SK-N-DZ (cell line): ENCODE results near the gene JPT2.
"Not testable (repeated sequence)": the region's sequence is repeated elsewhere in the genome, so short reads cannot be mapped to it uniquely, and the experiment has no call there.

ENCODE experiments used
- DNase-seq: peaks from one replicate; pipeline ENCODE4 v3.0.0-alpha.2; 2015; ENCODE audit warnings: low spot score

Gene JPT2

DNA sequence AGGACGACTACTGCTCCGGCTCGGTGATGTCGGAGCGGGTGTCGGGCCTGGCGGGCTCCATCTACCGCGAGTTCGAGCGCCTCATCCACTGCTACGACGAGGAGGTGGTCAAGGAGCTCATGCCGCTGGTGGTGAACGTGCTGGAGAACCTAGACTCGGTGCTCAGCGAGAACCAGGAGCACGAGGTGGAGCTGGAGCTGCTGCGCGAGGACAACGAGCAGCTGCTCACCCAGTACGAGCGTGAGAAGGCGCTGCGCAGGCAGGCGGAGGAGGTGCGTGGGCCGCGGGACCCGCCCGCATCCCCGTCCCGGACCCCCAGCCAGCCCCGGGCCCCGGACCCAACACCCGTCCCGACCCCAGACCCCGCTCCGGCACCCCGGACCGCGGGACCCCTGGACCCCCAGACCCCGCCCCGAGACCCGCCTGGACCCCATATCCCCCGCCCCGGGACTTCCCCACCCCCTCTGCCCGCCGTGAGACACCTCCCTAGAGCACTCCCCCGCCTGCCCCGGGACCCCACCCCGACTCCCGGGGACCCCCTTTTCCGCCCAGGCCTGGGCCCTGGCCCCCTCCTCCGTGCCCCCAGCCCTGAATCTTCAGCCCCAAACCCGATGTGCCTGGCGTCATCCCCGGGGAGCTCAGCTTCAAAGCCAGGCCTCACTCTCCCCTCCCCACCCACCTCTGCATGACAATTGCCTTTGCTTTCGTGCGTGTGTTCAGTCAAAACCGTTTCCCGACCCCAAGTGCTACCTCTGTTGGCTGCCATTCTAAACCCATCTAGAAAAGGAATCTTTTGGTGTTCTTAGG is 28.5 kb downstream of the JPT2 start:
- no peak for DNase-seq

DNA sequence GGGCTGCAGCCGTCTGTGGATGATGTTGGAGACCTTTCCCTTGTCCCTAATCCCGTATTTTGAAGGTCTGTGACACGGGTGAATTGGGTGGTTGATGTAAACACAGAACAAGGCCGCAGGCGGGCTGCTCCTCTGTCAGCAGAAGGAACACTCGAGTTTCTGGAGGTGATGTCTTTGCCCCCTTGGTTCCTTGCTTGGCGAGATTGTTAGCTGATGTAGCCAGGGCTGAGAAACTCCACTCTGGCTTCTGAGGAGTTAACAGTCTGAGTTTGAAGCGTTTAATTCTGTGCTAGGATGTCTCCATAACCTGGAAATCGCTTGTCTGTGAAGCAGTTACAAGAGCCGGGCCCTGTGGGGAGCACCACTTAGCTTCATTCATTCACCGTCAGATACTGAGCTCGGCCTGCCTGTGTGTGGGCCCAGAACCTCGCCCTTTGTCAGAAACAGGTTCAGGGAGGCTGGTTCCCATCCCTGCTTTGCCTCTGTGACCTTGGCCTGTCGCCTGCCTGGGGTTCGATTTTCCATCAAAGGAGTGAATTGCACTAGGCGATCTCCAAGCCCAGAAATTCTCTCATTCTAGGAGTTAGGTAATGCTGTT is 29.2 kb downstream of the JPT2 start:
- DNase-seq = no peak

DNA sequence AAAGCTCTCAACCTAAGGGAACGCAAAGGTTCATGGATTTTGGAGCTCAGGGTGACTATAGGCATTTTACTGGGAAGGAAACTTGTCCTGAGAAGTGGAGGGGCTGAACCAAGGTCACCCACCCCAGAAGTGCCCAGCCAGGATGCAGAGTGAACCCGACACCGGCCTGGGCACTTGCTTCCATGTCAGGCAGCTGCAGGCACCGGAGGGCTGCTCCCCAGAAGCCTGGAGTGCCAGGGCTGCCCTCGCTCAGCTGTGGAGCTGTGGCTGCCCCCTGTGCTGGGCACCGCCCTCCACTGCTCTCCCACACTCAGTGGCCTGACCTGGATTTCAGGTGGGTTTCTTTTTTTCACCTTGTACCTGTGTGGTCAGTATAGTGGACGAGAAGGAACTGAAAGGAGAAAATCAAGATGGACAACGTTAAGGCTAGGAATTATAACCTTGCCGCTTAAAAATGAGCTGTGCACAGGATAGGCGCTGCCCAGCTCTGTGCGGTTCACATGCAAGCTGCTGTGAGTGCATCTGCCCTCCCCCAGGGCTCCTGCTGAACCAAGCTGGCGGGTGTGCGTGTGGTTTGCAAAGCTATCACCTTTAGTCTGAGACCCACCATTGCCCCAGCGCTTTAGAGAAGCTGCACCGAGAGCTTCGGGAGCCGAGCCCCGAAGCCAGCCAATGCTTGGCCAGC is 30.1 kb downstream of the JPT2 start:
- DNase-seq = no peak

DNA sequence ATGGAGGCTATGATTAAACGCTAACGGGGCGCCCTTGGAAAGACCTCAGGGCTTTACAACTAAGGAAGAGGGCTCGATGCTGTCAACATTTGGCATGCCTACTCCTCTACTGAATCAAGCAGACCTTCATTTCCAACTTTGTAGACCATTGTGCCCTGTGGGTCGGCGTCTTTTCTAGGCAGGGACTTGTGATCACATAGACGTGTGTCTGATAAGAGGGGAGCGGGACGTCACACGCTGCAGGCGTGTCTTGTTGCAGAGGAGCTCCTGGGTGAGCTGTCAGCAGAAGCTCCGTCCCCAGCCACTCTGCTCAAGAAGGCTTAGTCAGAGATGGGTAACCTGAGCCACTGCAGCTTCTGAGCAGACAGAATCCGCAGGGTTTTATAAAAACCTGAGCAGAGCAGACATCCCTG is 30.7 kb downstream of the JPT2 start:
- DNase-seq = no peak

DNA sequence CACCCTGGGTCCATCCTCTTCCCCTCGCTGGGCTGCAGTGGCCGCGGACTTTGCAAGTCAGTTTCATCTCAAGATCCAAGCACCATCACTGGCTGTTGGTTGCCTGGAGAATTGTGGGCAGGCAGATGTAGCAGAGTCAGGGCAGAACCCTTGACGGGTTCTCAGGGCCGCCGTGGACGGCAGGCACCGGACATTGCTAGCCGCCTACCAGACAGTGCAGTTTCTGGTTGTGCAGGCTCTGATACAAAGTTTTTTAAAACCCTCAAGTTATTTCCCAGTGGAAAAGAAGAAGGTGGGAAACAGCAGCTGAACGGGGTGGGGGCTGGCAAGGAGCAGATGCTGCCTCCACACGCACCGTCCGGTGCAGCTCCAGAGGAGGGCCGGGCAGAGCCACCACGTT is 31.3 kb downstream of the JPT2 start:
- DNase-seq = no peak

DNA sequence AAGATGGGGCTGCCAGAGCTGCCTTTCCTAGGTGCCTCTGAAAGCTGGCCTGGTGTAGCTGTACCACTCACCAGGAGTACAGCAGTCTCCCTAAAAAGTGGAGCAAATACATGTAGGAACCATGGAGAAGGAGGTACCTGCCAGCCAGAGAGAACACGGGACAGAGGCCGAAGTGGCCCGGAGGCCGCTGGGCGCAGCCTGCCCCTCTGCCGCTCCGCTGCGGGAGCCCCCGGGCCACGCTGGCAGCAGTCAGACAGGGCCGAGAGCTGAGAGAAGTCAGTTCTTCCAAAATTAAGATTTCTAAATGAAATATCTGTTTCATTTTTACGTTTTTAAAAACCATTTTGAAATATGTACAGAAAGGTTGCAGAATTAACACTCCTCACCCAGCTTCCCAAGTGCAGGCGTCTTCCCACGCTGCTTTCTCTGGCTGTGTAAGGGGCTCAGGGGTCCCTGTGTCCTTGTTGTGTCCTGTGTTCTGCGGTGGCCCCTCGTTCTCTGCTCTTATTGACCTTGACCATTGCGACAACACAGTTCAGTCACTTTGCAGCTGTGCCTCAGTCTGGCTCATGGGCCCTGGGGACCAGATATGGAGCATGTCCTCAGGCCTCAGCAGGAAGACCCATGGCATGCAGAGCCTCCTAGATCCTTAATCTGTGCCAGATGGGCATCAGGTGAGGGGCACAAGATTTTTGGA is 32.9 kb downstream of the JPT2 start:
- DNase-seq = no peak

DNA sequence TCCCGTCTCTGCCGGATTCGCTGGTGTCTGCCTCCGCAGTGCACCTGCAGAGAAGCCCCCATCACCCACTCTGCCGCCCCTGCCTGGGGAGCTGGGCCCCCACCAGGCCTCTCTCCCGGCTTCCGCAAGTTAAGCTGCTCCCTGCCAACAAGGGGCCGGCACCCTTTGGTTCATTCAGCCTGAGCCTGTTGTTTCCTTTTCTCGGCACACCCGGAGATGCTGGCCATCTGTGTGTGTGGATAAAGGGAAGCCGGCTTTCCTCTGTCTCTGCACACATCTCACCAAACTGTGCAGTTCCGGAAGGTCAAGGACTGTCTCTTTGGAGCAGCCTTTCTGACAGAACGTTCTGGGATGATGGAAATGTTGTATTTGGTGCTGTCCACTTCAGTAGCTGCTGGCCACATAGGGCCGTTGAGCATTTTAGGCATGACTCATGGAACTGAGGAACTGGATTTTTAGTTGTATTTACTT is 34.7 kb downstream of the JPT2 start:
- DNase-seq = no peak

DNA sequence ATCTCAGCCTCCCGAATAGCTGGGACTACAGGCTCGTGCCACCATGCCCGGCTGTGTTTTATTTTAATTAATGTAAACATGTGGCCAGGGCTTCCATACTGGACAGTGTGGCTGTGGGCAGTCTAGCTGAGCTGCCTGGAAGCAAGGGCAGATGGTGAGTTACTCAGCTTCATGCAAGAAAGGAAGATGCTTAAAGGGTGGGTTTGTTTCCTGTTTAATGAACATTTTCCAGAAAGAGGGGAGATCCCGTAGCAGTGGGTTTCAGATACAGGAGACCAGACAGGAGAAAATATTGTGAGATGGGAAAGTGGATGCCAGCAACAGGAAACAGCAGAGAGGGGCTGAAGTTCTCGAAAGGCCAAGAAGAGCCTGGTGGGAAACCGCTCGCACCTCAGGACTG is 35.3 kb downstream of the JPT2 start:
- DNase-seq = no peak

DNA sequence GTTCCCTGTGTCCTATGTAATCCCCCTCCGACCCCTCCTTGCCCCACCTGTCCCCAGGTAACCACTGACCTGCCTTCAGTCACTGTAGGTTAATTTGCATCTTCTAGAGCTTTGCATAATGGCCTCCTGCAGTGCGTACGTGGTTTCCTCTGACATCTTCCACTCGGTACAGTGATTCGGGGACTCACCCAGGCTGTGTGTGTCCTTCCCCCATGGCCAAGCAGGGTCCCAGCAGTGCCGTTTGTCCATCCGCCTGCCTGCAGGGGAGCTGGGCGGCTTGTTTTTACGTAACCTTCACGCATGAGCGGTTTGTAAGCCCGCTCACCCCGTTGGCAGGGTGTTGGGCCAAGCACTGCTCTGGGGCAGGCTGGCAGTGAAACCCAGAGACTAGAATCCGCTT is 35.9 kb downstream of the JPT2 start:
- DNase-seq = no peak

DNA sequence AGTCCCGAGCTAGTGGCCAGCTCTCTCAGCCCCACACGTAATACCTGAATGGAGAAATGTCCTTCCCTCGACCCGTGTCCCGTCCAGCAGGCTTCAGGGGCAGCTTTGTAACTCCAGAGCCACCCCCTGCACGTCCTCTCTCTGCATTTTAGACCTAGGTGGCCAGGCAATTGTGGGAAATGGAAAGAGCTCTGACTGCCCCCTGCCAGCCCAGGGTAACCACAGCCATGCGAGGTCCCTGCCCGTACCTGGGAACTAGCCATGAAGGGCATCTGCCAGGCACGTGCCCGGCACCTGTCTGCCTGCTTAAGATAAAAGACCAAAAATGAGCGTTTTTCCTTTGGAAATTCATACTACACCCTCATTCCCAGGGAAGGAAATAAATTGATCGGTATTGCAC is 37.1 kb downstream of the JPT2 start:
- no peak for DNase-seq

DNA sequence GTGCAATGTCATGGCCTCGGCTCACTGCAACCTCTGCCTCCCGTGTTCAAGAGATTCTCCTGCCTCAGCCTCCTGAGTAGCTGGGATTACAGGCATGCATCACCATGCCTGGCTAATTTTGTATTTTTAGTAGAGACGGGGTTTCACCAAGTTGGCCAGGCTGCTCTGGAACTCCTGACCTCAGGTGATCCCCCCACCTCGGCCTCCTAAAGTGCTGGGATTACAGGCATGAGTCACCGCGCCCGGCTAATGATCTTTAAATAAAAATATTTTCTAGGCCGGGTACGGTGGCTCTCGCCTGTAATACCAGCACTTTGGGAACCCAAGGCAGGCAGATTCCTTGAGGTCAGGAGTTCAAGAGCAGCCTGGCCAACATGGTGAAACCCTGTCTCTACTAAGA is 40.2 kb downstream of the JPT2 start:
- not testable (repeated sequence) for DNase-seq

DNA sequence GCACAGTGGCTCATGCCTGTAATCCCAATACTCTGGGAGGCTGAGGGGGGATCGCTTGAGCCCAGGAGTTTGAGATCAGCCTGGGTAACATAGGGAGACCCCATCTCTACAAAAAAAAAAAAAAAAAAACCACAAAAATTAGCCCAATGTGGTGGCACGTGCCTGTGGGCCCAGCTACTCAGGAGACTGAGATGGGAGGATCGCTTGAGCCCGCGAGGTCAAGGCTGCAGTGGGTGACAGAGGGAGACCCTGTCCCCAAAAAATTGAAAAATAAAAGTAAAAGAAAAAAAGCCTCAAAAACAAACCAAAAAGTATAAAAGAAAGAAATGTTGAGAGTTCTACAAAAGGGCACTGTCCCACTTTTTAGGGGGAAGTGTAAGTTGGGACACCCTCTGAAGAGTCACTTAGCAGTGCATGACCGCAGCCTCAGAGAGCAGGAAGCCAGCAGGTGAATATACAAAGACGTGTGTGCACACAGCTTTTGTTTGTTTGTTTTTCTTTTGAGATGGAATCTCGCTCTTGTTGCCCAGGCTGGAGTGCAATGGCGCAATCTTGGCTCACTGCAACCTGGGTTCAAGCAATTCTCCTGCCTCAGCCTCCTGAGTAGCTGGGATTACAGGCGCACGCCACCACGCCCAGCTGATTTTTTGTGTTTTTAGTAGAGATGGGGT is 41.6 kb downstream of the JPT2 start:
- DNase-seq = not testable (repeated sequence)

DNA sequence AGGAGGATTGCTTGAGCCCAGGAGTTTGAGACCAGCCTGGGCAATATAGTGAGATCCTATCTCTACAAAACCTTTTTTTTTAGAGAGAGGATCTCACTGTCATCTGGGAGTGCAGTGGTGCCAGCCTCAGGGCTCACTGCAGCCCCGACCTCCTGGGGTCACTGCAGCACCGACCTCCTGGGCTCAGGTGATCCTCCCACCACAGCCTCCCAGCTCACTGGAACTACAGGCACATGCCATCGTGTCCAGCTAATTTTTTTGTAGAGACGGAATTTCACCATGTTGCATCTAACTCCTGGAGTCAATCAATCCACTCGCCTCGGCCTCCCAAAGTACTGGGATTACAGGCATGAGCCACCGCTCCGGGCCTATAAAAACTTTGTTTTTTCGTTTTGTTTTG is 43.3 kb downstream of the JPT2 start:
- DNase-seq = no peak

DNA sequence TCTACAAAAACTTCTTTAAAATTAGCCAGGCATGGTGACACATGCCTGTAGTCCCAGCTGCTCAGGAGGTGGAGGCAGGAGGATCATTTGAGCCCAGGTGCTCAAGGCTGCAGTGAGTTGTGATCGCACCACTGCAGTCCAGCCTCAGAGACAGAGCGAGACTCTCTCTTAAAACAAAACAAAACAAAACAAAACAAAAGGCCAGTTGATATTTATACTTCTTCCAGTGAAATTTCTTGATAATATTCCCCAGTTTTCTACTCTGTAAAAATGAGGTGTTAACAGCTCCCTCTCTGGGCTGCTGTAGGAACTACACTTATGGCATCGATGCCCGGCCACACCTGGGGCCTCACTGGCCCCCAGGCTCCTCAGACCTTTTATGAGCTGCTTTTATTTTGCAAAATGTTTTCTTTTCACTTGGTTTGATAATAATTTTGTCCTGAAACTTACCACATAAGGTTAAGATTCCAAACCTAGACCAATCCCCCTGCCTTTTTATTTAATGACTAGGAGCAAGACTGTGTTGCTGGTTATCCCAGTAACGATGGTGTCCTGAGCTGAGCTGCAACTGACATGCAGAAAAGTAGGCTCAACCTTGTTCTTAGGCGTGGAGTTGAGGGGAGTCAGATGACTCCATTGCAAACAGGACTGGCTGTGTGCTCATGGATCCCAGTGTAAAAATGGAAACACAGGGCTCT is 45.5 kb downstream of the JPT2 start:
- DNase-seq = peak; percentile 23

DNA sequence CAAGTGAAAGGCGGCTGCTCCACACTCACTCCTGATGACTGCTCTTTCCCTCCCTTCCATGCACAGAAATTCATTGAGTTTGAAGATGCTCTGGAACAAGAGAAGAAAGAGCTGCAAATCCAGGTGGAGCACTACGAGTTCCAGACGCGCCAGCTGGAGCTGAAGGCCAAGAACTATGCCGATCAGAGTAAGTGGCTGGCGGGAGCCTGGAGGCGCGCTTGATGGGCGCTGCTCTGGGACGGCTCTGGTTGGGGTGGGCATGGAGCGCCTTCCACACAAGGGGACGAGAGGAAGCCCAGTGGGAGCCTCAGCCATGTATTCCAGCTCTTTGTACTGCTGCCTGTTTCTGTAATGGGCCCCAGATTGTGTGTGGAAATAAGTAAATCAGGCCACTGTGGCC is 46.4 kb downstream of the JPT2 start:
- DNase-seq = no peak

DNA sequence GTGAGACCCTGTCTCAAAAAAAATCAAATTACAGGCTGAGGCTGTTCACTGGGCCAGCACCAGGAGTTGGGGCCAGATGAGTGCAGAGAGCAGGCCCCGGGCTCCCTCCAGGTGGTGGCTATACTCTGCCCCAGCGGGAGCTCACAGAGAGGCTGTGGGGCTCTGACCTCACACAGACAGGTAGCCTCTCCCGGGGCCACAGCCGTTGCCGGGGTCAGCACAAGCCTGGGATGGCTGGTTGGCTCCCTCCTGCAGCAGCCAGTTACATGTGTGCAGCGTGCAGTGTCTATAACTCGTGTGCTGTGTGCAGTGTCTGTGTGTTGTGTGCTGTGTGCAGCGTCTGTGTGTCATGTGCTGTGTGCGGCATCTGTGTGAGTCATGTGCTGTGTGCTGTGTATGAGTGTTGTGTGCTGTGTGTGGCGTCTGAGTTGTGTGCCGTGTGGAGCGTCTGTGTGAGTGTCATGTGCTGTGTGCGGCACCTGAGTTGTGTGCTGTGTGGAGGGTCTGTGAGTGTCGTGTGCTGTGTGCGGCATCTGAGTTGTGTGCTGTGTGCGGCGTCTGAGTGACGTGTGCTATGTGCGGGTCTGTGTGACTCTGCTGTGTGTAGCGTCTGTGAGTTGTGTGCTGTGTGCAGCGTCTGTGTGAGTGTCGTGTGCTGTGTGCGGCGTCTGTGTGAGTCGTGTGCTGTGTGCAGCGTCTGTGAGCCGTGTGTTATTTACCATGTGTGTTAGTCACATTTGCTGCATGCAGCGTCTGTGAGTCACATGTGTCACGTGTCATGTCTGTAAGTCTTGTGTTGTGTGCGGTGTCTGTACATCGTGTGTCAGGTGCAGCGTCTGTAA is 48.8 kb downstream of the JPT2 start:
- DNase-seq = no peak

DNA sequence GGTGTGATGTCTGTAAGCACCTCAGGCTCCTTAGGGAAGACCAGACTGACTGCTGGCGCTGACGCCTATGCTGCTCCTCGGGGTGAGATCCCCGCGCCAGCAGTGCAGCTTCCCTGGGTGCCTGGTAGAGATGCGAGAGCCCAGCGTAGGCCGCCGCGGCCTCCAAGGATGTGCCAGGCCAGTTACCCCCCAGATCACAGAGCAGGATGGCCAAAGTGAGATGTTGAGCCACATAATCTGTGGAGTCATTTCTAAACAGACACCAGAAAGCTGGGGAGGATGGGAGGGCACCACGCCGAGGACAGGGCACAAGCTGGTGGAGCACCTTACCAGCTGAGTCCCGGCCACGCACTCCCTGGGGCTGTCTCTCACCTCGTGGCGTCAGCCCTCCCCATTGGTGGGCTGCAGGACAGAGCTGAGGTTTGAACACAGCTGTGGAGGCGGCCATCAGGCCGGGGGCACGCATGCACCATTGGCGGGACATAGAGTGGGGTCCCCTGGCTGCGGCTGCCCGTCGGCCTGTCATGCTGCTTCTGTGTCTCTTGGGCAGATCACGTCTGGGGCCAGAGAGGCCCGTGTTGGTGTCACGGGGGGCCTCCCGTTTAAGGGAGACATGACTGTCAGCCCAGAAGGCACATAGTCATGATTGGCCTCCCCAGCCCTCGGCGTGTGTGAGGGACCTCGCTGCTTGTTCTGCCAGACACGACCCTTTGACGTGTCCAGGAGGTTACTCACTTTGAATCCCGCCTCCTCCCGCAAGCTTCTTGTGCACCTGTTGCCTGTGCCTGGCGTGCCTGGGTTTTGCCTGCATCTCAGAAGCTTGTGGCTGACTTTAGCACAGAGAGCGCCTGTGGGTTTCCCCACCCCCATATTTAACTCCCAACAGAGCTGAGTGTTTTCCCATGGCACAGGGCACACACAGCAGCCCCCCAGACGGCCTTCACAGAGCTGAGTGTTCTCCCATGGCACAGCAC is 49.9 kb downstream of the JPT2 start:
- no peak for DNase-seq

DNA sequence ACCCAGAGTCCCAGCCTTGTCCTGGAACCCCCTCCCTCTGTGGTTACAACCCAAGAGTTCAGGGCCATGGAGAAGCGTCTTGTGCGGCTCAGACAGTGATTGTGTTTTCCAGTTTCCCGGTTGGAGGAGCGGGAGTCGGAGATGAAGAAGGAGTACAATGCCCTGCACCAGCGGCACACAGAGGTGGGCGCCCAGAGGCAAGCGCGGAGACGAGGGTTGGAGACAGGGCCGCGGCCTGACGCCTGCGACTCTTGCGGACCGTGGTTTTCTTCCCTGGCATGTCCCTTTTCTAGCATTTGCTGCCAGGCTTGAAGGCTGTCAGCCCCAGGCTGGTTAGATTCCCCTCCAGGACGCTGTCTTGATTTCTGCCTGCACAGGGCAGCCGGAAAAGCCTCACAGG is 50.9 kb downstream of the JPT2 start:
- no peak for DNase-seq

DNA sequence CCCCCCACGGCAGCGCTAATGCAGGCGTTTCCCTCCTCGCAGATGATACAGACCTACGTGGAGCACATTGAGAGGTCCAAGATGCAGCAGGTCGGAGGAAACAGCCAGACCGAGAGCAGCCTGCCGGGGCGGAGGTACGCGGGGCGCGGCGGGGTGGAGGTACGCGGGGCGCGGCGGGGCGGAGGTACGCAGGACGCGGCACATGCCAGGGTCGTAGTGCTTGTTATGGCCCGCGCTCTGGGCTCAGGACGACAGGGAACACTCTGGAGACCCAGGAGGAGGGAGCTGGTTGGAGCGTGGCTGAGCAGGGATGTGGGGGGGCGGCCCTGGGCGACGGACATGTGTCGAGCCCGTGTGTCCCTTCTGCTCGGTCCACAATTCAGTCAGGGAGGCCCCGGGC is 51.4 kb downstream of the JPT2 start:
- DNase-seq = no peak
